ENCODE data around the gene ARHGAP28.

DNA sequence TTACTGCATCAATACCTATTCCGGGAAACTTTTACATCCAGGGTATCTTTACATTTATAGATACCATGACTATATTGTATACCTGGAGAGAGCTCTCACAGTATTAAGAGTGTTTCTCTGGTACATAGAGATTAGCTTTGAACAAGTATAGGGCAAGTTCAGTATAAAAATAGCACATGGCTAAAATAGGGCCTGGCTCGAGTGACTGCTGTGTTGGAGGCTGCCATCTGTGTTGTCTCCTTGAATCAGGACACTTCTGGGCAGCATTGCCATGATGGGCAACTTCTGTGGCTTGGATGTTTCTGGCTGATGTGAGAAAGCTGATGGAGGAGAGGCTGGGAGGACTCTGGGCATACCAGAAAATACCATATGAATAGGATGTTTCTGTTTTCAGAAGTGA, 18.7 kb downstream of the ARHGAP28 start:
- TF ChIP-seq, protein P1, sequence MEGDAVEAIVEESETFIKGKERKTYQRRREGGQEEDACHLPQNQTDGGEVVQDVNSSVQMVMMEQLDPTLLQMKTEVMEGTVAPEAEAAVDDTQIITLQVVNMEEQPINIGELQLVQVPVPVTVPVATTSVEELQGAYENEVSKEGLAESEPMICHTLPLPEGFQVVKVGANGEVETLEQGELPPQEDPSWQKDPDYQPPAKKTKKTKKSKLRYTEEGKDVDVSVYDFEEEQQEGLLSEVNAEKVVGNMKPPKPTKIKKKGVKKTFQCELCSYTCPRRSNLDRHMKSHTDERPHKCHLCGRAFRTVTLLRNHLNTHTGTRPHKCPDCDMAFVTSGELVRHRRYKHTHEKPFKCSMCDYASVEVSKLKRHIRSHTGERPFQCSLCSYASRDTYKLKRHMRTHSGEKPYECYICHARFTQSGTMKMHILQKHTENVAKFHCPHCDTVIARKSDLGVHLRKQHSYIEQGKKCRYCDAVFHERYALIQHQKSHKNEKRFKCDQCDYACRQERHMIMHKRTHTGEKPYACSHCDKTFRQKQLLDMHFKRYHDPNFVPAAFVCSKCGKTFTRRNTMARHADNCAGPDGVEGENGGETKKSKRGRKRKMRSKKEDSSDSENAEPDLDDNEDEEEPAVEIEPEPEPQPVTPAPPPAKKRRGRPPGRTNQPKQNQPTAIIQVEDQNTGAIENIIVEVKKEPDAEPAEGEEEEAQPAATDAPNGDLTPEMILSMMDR (IDR thresholded peaks at IDR 0.05), result no peak
- TF ChIP-seq POLR2A (IDR thresholded peaks at IDR 0.05), result no peak
- TF ChIP-seq EP300 (IDR thresholded peaks at IDR 0.05; ENCODE audit: low read depth), result no peak
- TF ChIP-seq POLR2AphosphoS5 (IDR thresholded peaks at IDR 0.05), result no peak

Data from transverse colon (tissue), 4 donors.